DMS 273 (cell line): Measurements from ENCODE around the gene OXSM.

ENCODE experiments used
- DNase-seq: peaks from one replicate; lab custom pipeline; 2025; ENCODE audit not compliant: unreplicated experiment; lab: John Stamatoyannopoulos, UW

Gene OXSM

GRCh38 chr3:25789596-25790556 lies at the start of gene OXSM:
OXSM (plus strand) TSS chr3:25790090; CDS start chr3:25791021, 931 bp downstream.
- peak; percentile 95 for DNase-seq

GRCh38 chr3:25744470-25744869 lies 45.4 kb upstream of the OXSM start:
- DNase-seq: no peak

- DNase-seq: no peak
These were observed 42.9 kb upstream of the OXSM start for GRCh38 chr3:25747033-25747432.

- DNase-seq: no peak
These were observed 41.7 kb upstream of the OXSM start for GRCh38 chr3:25748189-25748588.

DNA sequence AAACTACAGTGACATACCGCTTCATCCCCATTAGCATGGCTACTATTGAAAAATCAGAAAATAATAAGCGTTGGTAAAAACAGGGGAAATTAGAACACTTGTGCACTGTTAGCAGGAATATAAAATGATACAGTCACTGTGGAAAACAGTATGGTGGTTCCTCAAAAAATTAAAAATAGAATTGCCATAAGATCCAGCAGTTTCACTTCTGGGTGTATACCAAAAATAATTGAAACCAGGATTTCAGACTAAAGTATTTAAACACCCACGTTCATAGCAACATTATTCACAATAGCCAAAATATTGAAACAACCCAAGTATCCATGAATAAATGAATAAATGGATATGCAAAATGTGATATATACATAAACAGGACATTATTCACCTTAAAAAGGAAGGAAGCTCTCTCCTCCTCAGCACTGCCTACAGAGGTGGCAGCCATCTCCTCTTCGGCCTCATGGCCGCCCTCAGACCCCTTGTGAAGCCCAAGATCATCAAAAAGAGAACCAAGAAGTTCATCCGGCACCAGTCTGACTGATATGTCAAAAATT lies 40.8 kb upstream of the OXSM start:
- DNase-seq: no peak

- DNase-seq: no peak
These were observed 38.8 kb upstream of the OXSM start for GRCh38 chr3:25751048-25751447.

DNA sequence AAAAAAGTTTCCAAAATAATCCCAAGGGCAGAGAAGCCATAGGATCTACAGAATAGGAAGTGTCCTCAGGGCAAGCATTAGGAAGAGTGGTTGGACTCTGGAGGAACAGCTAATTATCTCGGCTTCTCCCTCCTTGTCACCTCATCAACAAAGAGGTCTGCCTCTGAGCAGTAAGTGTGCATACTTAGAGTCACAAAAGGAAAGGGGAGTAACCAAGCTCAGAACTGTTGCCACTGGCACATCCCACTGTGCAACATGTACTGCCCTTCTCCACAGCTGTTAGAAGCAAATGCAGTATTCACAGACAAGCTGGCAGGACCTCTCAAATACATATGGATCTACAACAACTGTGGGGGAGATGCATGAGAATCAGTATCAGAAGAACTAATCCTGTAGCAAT lies 38.2 kb upstream of the OXSM start:
- no peak for DNase-seq

- DNase-seq: no peak
These were observed 21.0 kb upstream of the OXSM start for GRCh38 chr3:25768851-25769250.

DNA sequence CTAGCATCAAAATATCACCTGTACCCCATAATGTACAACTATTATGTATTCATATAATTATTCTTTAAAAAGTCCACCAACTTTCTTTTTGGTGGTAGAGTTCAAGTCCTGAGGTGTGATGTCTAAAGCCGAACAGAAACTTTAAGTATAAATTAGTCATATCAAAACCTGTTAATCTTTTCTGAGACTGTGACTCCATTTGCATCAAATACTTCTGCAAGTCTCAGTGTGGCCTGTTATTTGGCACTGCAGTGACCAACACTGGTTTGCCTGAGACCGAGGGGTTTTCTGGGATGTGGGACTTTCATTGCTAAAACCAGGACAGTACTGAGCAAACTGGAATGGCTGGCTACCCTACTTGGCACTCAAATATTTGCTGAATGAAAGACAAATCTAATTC lies 14.0 kb upstream of the OXSM start:
- no peak for DNase-seq

- no peak for DNase-seq
These were observed 9.3 kb upstream of the OXSM start for GRCh38 chr3:25780618-25781017.

- DNase-seq: no peak
These were observed 8.6 kb upstream of the OXSM start for GRCh38 chr3:25781145-25781757.

GRCh38 chr3:25781758-25782594 lies 7.9 kb upstream of the OXSM start:
- DNase-seq: no peak

- DNase-seq: no peak
These were observed 7.3 kb upstream of the OXSM start for GRCh38 chr3:25782636-25782937.

GRCh38 chr3:25782938-25783660 lies 6.8 kb upstream of the OXSM start, which contains the start of gene NGLY1:
NGLY1 (minus strand) TSS chr3:25783443; CDS start chr3:25783390, 53 bp downstream.
- peak; percentile 87 for DNase-seq

DNA sequence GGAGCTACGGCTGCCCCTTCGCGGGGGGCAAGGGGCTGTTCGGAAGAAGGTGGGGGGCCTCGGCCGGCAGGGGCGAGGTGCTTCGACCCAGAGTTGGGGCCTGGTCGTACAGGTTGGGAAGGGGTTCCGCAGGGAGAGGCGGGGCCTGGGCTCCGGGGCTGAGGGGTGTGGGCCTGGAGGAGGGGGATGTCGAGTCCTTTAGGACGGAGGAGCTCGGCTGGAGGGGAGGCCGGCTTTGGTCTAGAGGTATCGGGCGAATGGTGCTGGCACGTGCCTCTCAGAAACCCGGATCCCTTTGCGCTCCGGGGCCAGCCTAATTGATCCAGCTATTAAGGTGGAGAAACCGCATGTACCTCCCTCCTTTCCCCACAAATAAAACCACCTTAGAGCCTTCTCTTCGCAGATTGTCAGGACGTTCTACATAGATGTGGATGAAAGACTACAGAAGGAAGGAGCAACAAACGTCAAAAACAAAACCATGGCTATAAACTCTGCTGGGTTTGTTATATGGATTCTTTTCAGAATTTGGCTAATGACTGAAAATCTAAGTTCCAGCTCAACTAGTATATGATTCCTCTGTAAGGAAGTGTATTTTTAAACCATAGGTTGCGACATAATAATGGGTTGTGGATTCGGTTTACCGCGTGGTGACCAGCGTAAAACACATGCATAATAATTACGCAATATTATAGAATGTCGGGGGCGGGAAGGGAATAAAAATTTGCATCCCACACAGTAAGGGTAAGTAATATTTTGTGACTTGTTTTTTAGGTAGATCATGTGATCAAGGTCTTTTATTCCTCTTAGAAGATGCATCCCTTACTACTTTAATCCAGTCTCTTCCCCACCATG lies 6.0 kb upstream of the OXSM start:
- DNase-seq: peak; percentile 72

DNA sequence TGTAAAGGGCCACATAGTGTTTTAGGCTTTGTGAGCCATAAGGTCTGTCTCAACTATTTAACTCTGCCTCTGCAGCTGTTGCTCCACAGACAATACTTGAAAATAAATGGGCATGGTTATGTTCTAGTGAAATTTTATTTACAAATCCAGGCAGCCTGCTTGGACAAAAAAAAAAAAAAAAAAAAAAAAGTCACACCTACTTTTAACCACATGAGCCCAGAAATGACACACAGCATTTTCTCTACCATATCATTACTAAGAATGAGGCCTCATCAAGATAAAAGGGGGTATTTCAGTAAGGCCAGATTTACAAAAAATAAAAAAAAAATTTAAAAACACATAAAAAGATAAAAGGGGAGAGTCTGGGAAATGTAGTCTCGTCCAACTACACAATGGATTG lies 4.9 kb upstream of the OXSM start:
- DNase-seq: no peak

- peak; percentile 9 for DNase-seq
These were observed 4.1 kb upstream of the OXSM start for GRCh38 chr3:25785826-25786225.

- DNase-seq: no peak
These were observed 2.2 kb upstream of the OXSM start for GRCh38 chr3:25787689-25788088.

DNA sequence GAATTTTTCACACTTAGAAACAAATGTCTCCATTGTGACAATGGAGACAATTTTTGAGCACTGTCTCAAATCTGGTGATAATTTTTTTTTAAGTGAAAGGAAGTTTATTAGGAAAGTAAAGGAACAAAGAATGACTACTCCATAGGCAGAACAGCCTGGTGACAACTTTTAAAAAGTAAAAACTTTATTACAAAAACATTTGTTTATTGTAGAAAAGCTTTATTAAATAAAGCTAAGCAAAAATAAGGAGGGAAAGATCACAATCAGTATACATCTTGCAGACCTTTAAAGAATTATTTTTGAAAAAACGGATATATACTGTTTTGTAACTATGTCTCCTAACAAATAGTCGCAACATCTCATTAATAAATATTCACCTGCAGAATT lies 688 bp upstream of the OXSM start:
- no peak for DNase-seq

- peak; percentile 69 for DNase-seq
These were observed 11.9 kb downstream of the OXSM start for GRCh38 chr3:25801786-25802185.
